PC-9 (cell line): ENCODE data around the gene RPP40. TPM values are rescaled to one million over a fixed set of nuclear protein-coding genes. Genes with fewer than 3 reads are reported as not detected.

ENCODE experiments used
- BruUV-seq: library from RNA; stranded (reverse); fragments of 400-500 nt; replicated peaks from 2 replicates; lab custom pipeline; 2021; lab: Mats Ljungman, UMichigan
- CTCF ChIA-PET: fragments of 300-600 bp; sonication (Branson Sonifier 250); formaldehyde crosslinking; loops from one replicate; lab custom pipeline; 2022; ENCODE audit warnings: antibody characterized with exemption; lab: Charles Lee
- POLR2A ChIA-PET: fragments of 300-600 bp; sonication (Branson Sonifier 250); formaldehyde crosslinking; loops from one replicate; lab custom pipeline; 2022; ENCODE audit warnings: antibody characterized with exemption; ENCODE audit not compliant: unreplicated experiment; lab: Charles Lee
- DNase-seq, 2 experiments: peaks; one replicate each; pipeline versions ENCODE4 v3.0.0 to v3.0.0-alpha.2; 2015 to 2022; ENCODE audit warnings: mixed read lengths in 1 of 2
- H2AFZ ChIP-seq: fragments of 200-600 bp; sonication (generic); 2 replicates; pipeline ENCODE4 v1.8.1; 2017; ENCODE audit warnings: antibody characterized with exemption
- H3F3A ChIP-seq: fragments of 200-600 bp; sonication (generic); 2 replicates; pipeline ENCODE4 v1.8.1; 2017; ENCODE audit warnings: antibody characterized with exemption, mild to moderate bottlenecking, low read depth; ENCODE audit not compliant: insufficient read depth
- H3K27ac ChIP-seq: fragments of 200-600 bp; sonication (generic); 2 replicates; pipeline ENCODE4 v1.6.1; 2016; ENCODE audit warnings: mixed run types
- H3K27me3 ChIP-seq: fragments of 200-600 bp; sonication (generic); 2 replicates; pipeline ENCODE4 v1.6.1; 2016; ENCODE audit warnings: low read depth, mixed run types; ENCODE audit not compliant: insufficient read depth
- H3K36me3 ChIP-seq: fragments of 200-600 bp; sonication (generic); 2 replicates; pipeline ENCODE4 v1.6.1; 2016; ENCODE audit warnings: low read depth, mixed run types
- H3K4me1 ChIP-seq: fragments of 200-600 bp; sonication (generic); replicated peaks from 2 replicates; pipeline ENCODE4 v1.6.1; 2016; ENCODE audit warnings: mixed run types; ENCODE audit not compliant: insufficient read depth
- H3K4me2 ChIP-seq: fragments of 200-600 bp; sonication (generic); 2 replicates; pipeline ENCODE4 v1.6.1; 2017; ENCODE audit warnings: mixed run types
- H3K4me3 ChIP-seq: fragments of 200-600 bp; sonication (generic); 2 replicates; pipeline ENCODE4 v1.6.1; 2016; ENCODE audit warnings: mixed run types
- H3K79me2 ChIP-seq: fragments of 200-600 bp; sonication (generic); 2 replicates; pipeline ENCODE4 v1.6.1; 2017; ENCODE audit warnings: low read depth, mixed run types
- H3K9me2 ChIP-seq: fragments of 200-600 bp; sonication (generic); 2 replicates; pipeline ENCODE4 v1.8.1; 2017; ENCODE audit warnings: mild to moderate bottlenecking; ENCODE audit not compliant: insufficient read depth
- H3K9me3 ChIP-seq: fragments of 200-600 bp; sonication (generic); 2 replicates; pipeline ENCODE4 v1.8.1; 2016; ENCODE audit warnings: low read depth; ENCODE audit not compliant: insufficient read depth
- H4K20me1 ChIP-seq: fragments of 200-600 bp; sonication (generic); 2 replicates; pipeline ENCODE4 v1.8.1; 2017; ENCODE audit not compliant: insufficient read depth
- EZH2 ChIP-seq: fragments of 200-600 bp; sonication (generic); IDR thresholded peaks from 2 replicates; pipeline ENCODE4 v1.8.0; 2017; ENCODE audit warnings: antibody characterized with exemption, low read depth
- intact Hi-C: fragments of 100-400 bp; cut with micrococcal nuclease; formaldehyde crosslinking; loops from one replicate; pipeline ENCODE4 v1.10.0; 2022; ENCODE audit not compliant: unreplicated experiment
- total RNA-seq: library from RNA; stranded (reverse); gene quantifications from 2 replicates; pipeline ENCODE4 v1.2.3, GENCODE V29; 2021
- TF ChIP-seq, protein P1 (sequence below): fragments of 200-600 bp; sonication (generic); conservative IDR thresholded peaks from 2 replicates; pipeline ENCODE4 v1.6.1; 2017; ENCODE audit warnings: mixed run types, antibody characterized with exemption, mild to moderate bottlenecking, moderate library complexity

The RPP40 gene
- total RNA-seq, 1 experiment from 2014 or later = 21.0 TPM

DNA sequence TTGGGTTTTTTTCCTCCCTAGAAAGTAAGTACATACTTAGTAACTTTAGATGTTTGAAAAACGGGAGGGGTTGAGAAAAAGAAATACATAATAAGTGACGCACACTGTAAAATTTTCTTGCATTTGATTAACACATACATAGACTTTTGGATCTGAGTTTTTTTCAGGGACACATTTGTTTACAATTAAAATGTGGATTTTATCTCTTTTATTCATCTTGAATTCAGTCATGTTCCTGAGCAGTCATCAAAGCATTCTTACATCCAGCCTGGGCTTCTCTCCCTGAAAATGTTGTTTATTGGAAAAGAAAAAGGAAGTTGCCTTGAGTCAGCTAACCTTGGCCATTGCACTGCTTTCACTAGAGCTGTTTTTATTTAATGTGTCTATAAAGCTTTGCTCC is 8.7 kb upstream of the RPP40 start:
- H3K27ac ChIP-seq = no peak overlapping the region
- H3F3A ChIP-seq = no peaks in the 10 kb centered on the region
- CTCF ChIA-PET = no interaction called here
- H3K9me2 ChIP-seq = no peaks in the 10 kb centered on the region
- no peak overlapping the region for H2AFZ ChIP-seq
- BruUV-seq = no TSS peak
- no peaks in the 10 kb centered on the region for H3K36me3 ChIP-seq
- no peak for DNase-seq
- H3K4me3 ChIP-seq = no peak overlapping the region
- no peak for TF ChIP-seq EZH2
- TF ChIP-seq, protein P1, sequence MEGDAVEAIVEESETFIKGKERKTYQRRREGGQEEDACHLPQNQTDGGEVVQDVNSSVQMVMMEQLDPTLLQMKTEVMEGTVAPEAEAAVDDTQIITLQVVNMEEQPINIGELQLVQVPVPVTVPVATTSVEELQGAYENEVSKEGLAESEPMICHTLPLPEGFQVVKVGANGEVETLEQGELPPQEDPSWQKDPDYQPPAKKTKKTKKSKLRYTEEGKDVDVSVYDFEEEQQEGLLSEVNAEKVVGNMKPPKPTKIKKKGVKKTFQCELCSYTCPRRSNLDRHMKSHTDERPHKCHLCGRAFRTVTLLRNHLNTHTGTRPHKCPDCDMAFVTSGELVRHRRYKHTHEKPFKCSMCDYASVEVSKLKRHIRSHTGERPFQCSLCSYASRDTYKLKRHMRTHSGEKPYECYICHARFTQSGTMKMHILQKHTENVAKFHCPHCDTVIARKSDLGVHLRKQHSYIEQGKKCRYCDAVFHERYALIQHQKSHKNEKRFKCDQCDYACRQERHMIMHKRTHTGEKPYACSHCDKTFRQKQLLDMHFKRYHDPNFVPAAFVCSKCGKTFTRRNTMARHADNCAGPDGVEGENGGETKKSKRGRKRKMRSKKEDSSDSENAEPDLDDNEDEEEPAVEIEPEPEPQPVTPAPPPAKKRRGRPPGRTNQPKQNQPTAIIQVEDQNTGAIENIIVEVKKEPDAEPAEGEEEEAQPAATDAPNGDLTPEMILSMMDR = no peak
- POLR2A ChIA-PET = no interaction called here
- H3K27me3 ChIP-seq = no peaks in the 10 kb centered on the region
- H3K79me2 ChIP-seq = no peaks in the 10 kb centered on the region
- no peak overlapping the region for H3K4me2 ChIP-seq
- no peaks in the 10 kb centered on the region for H4K20me1 ChIP-seq
- no peaks in the 10 kb centered on the region for H3K9me3 ChIP-seq
- intact Hi-C loops = no loop called here
- no peaks in the 10 kb centered on the region for H3K4me1 ChIP-seq

DNA sequence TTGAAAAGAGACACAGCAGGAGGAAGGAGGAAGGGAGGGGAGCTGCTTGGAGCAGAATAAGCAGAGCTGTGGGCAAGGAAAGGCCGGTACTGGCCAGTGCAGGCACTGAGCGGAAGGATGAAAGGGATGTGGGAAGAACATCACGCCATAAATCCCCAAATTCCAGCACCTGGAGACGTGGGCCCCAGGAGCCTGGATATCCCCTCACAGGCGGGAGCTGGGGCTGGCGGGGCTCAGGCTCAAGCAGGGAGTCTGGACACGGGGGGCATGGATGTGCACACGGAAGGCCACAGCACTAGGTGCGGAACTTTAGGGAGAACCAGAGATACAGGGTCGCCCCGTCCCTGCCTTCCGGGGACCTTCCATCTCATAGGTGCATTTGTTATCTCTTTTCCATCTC is 7.5 kb upstream of the RPP40 start:
- H3K79me2 ChIP-seq = no peaks in the 10 kb centered on the region
- no peaks in the 10 kb centered on the region for H4K20me1 ChIP-seq
- H3K9me2 ChIP-seq = no peaks in the 10 kb centered on the region
- no peak for DNase-seq
- H3K36me3 ChIP-seq = no peaks in the 10 kb centered on the region
- no TSS peak for BruUV-seq
- no peaks in the 10 kb centered on the region for H3K4me1 ChIP-seq
- no peak for TF ChIP-seq EZH2
- TF ChIP-seq, protein P1 = no peak
- H3K4me2 ChIP-seq = no peak overlapping the region
- no peak overlapping the region for H3K4me3 ChIP-seq
- intact Hi-C loops = no loop called here
- no peaks in the 10 kb centered on the region for H3F3A ChIP-seq
- no peaks in the 10 kb centered on the region for H3K9me3 ChIP-seq
- H3K27me3 ChIP-seq = no peaks in the 10 kb centered on the region
- H3K27ac ChIP-seq = no peak overlapping the region
- CTCF ChIA-PET = no interaction called here
- no peak overlapping the region for H2AFZ ChIP-seq
- POLR2A ChIA-PET = no interaction called here

DNA sequence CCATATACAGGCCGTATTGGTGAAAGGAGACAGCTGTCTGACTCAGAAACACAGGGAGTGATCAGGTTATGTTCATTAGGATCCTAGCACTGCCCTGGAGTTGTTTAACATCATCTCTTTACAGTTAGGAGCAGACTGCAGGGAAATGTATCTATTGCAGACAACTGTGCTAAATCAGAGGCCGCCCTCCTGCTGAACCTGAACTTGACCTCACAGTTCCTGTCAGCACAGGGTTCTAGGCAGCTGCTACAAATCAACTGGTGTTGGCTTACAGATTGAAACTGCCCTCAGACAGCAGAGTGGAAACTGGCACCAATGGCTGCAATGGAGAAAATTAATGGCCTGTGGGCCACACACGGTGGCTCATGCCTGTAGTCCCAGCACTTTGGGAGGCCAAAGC is 3.7 kb upstream of the RPP40 start:
- DNase-seq = no peak
- Histone ChIP-seq H3K9me3 (no peaks in the 10 kb centered on the region), H3K4me2 (no peak overlapping the region), H3K27ac (no peak overlapping the region), H3K4me1 (no peaks in the 10 kb centered on the region), H3K4me3 (no peak overlapping the region), H3F3A (no peaks in the 10 kb centered on the region), H4K20me1 (no peaks in the 10 kb centered on the region), H3K27me3 (no peaks in the 10 kb centered on the region), H2AFZ (no peak overlapping the region), H3K36me3 (no peaks in the 10 kb centered on the region), H3K9me2 (no peaks in the 10 kb centered on the region), H3K79me2 (no peaks in the 10 kb centered on the region)
- intact Hi-C loops = no loop called here
- ChIA-PET POLR2A (no interaction called here), CTCF (no interaction called here)
- TF ChIP-seq, protein P1 = no peak
- no peak for TF ChIP-seq EZH2
- BruUV-seq = no TSS peak
